DMS79 (cell line): ENCODE measurements around the gene POPDC2.

Experiments used
- DNase-seq: peaks from one replicate; lab custom pipeline; 2025; lab: John Stamatoyannopoulos, UW

Gene POPDC2

GRCh38 chr3:119639494-119640350, 20.7 kb downstream of the POPDC2 start:
- no peak for DNase-seq

- no peak for DNase-seq
Observed at GRCh38 chr3:119637679-119638477, 22.5 kb downstream of the POPDC2 start.

GRCh38 chr3:119636891-119637611, 23.3 kb downstream of the POPDC2 start:
- DNase-seq, result no peak

GRCh38 chr3:119636249-119636648, 24.1 kb downstream of the POPDC2 start:
- DNase-seq, result no peak

GRCh38 chr3:119635719-119636118, 24.7 kb downstream of the POPDC2 start:
- no peak for DNase-seq

GRCh38 chr3:119632829-119633228, 27.6 kb downstream of the POPDC2 start:
- no peak for DNase-seq

GRCh38 chr3:119632216-119632615, 28.2 kb downstream of the POPDC2 start:
- DNase-seq, result no peak

- no peak for DNase-seq
Observed at GRCh38 chr3:119631516-119631915, 28.9 kb downstream of the POPDC2 start.

GRCh38 chr3:119630880-119631329, 29.5 kb downstream of the POPDC2 start:
- DNase-seq, result no peak

GRCh38 chr3:119630128-119630879, 30.1 kb downstream of the POPDC2 start:
- no peak for DNase-seq

- no peak for DNase-seq
Observed at GRCh38 chr3:119628816-119629445, 31.5 kb downstream of the POPDC2 start.

GRCh38 chr3:119628390-119628789, 32.0 kb downstream of the POPDC2 start:
- DNase-seq, result no peak

GRCh38 chr3:119627461-119627860, 32.9 kb downstream of the POPDC2 start:
- DNase-seq, result no peak

GRCh38 chr3:119626196-119626595, 34.2 kb downstream of the POPDC2 start:
- no peak for DNase-seq

- DNase-seq, result no peak
Observed at GRCh38 chr3:119625451-119626153, 34.8 kb downstream of the POPDC2 start.

GRCh38 chr3:119624002-119624720, 36.2 kb downstream of the POPDC2 start:
- DNase-seq, result no peak

GRCh38 chr3:119620899-119621298, 39.5 kb downstream of the POPDC2 start:
- no peak for DNase-seq

- DNase-seq, result no peak
Observed at GRCh38 chr3:119619094-119619493, 41.3 kb downstream of the POPDC2 start.

- no peak for DNase-seq
Observed at GRCh38 chr3:119616056-119616455, 44.3 kb downstream of the POPDC2 start.

GRCh38 chr3:119613872-119614271, 46.5 kb downstream of the POPDC2 start:
- DNase-seq, result no peak
